Nephron (organoid): Measurements from ENCODE around the gene RASD2.

Experiments
- H3K27ac Mint-ChIP-seq, 3 experiments: 2 replicates each; pipeline ENCODE4 v1.8.0; 2020; ENCODE audit warnings: mixed read lengths in 3 of 3, mild to moderate bottlenecking in 2 of 3, moderate library complexity in 1 of 3
- H3K27me3 Mint-ChIP-seq: 2 replicates; pipeline ENCODE4 v1.8.0; 2021; ENCODE audit warnings: low read depth, mild to moderate bottlenecking, moderate library complexity, mixed read lengths
- H3K36me3 Mint-ChIP-seq: 2 replicates; pipeline ENCODE4 v1.8.0; 2020; ENCODE audit warnings: low read depth, mixed read lengths
- H3K4me1 Mint-ChIP-seq: 2 replicates; pipeline ENCODE4 v1.8.0; 2020; ENCODE audit warnings: mixed read lengths
- H3K4me3 Mint-ChIP-seq, 3 experiments: 2 replicates each; pipeline ENCODE4 v1.8.0; 2020; ENCODE audit warnings: mild to moderate bottlenecking in 3 of 3, mixed read lengths in 3 of 3, moderate library complexity in 2 of 3
- H3K9me3 Mint-ChIP-seq: 2 replicates; pipeline ENCODE4 v1.8.0; 2020; ENCODE audit warnings: mixed read lengths
- CTCF ChIP-seq, 3 experiments: fragments of 200-600 bp; sonication (generic); IDR thresholded peaks; one replicate each; pipeline ENCODE4 v1.5.0; 2021; ENCODE audit warnings: antibody characterized with exemption in 3 of 3; ENCODE audit not compliant: unreplicated experiment in 3 of 3

RASD2 gene

GRCh38 chr22:35517207-35517606, 23.4 kb upstream of the RASD2 start:
- H3K9me3 Mint-ChIP-seq, result no peaks in the 10 kb centered on the region
- H3K36me3 Mint-ChIP-seq, result no peaks in the 10 kb centered on the region
- peaks cover 28% of the 10 kb centered on the region for H3K27me3 Mint-ChIP-seq
- H3K4me1 Mint-ChIP-seq, result peaks cover 11% of the 10 kb centered on the region
- no peak overlapping the region for H3K4me3 Mint-ChIP-seq
- H3K27ac Mint-ChIP-seq, result no peak overlapping the region
- TF ChIP-seq CTCF (IDR thresholded peaks at IDR 0.05; ENCODE audit: unreplicated experiment in 3 of 3), result no peak

DNA sequence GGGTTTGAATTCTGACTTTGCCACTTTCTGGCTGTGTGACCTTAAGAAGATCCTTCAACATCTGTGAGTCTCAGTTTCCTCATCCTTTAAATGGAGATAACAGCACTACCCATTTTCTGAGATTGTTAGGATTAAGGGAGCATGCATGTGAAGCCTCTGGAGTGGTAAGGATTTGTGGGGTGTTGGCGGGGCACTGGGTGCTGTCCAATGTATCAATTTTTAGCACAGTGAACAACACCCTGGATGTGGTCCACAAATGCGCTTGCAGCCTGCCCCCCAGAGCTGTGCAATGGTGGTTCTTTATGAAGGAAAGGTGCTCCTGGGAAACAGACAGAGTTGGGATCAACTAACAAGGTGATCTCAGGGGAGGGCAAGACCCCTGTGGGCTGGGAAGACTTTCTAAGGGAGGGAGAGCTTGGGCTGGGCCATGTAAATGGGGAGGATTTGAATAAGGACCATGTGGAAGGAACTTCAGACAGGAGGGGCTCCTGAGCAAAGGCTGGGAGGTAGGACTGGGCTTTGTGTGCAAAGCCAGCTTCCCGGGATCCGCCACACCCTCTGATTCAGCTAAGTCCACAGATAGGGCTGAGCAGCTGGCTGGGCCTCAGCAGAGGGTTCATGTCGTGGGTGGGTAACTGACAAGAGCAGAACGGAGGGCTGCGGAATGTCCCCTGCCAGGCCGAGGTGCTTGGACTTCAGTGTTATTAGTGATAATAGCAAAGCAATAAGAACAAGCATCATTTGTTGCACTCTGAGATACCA, 22.7 kb upstream of the RASD2 start:
- no peak overlapping the region for H3K27ac Mint-ChIP-seq
- no peaks in the 10 kb centered on the region for H3K9me3 Mint-ChIP-seq
- TF ChIP-seq CTCF (IDR thresholded peaks at IDR 0.05; ENCODE audit: unreplicated experiment in 3 of 3), result no peak

DNA sequence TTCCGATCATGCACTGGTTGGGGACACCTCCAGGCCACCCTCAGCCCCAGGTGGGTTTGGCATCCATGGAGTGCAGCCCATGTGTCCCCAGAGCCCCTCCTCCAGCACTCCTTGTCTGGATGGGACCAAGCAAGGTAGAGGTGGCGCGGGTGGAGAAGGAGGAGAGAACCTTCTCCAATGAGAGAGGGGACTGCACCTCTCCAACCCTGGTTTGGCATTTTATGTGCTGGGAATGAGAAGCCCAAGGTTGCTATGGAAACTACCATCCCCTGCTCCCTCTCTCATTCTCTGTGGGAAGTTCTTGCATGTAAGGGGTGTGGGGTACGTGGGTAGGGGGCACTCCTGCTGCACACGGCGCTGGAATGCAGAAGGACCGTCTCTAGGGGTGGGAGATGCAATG, 21.8 kb upstream of the RASD2 start:
- H3K27ac Mint-ChIP-seq, result no peak overlapping the region
- H3K9me3 Mint-ChIP-seq, result no peaks in the 10 kb centered on the region
- no peak overlapping the region for H3K4me3 Mint-ChIP-seq
- H3K36me3 Mint-ChIP-seq, result no peaks in the 10 kb centered on the region
- H3K27me3 Mint-ChIP-seq, result peaks cover 29% of the 10 kb centered on the region
- H3K4me1 Mint-ChIP-seq, result peaks cover 12% of the 10 kb centered on the region
- TF ChIP-seq CTCF (IDR thresholded peaks at IDR 0.05; ENCODE audit: unreplicated experiment in 3 of 3), result no peak

More for the DNA sequence above, 22.7 kb upstream of the RASD2 start:
- H3K4me3 Mint-ChIP-seq, result no peak overlapping the region
- H3K36me3 Mint-ChIP-seq, result no peaks in the 10 kb centered on the region
- H3K27me3 Mint-ChIP-seq, result peaks cover 31% of the 10 kb centered on the region
- H3K4me1 Mint-ChIP-seq, result peaks cover 12% of the 10 kb centered on the region

GRCh38 chr22:35519306-35520000, 21.2 kb upstream of the RASD2 start:
- Mint-ChIP-seq H3K27me3 (peaks cover 24% of the 10 kb centered on the region), H3K9me3 (no peaks in the 10 kb centered on the region), H3K4me3 (no peak overlapping the region), H3K27ac (no peak overlapping the region), H3K4me1 (peaks cover 12% of the 10 kb centered on the region), H3K36me3 (no peaks in the 10 kb centered on the region)
- TF ChIP-seq CTCF (IDR thresholded peaks at IDR 0.05; ENCODE audit: unreplicated experiment in 3 of 3), result no peak

DNA sequence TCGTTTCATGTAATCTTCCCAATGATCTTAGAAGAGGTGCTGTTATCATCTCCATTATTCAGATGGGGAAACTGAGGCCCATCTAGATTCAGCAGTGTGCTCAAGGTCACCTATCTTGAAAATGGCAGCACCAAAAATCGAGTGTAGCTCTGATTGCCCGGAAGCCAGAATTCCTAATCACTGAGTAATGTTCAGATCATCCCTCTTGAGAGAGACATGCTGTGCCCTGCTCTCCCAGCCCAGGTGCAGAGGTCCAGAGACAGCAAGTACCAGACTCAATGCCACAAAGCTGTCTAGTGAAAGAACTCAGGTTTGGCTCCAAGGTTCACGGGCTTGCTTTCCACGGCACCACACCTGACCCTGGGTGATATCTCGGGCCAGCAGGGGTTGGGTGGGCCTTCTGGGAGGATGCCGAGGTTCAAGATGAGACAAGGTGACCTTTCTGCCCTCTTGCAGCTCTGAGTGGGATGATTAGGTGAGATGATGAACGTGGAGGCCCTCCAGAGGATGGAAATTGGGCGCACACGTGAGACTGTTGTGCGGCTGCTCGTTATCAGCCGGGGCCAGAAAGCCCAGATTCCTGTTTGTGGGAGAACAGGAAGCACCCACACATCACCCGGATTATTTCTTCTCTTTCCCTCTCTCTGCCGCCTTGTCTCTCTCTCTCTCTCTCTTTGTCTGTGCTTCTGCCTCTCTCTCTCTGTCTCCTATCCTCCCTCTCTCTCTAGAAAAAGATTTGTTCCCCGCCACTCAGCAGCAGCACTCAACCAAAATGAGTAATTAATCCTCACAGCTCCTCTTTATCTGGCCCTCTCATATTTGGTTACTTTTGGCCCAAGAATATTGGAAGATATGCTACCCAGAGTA, 19.0 kb upstream of the RASD2 start:
- Mint-ChIP-seq H3K27ac (peak overlapping the region in 1 of 3 experiments; percentile 2), H3K4me3 (no peak overlapping the region), H3K9me3 (no peaks in the 10 kb centered on the region)

More for the DNA sequence above, 19.0 kb upstream of the RASD2 start:
- no peaks in the 10 kb centered on the region for H3K36me3 Mint-ChIP-seq
- TF ChIP-seq CTCF (IDR thresholded peaks at IDR 0.05; ENCODE audit: unreplicated experiment in 3 of 3), result no peak
- H3K4me1 Mint-ChIP-seq, result peaks cover 17% of the 10 kb centered on the region
- peaks cover 17% of the 10 kb centered on the region for H3K27me3 Mint-ChIP-seq
